ENCODE measurements around the gene AKAP6.

The AKAP6 gene

GRCh38 chr14:32377046-32377646, 48.0 kb downstream of the AKAP6 start:
- TF ChIP-seq CTCF (IDR thresholded peaks at IDR 0.05; ENCODE audit: low read depth, low read length, missing control alignments) = no peak
- DNase-seq (ENCODE audit: low read depth) = no peak
- in situ Hi-C loops (cut with HindIII; ENCODE audit: low sequenced_read_pairs) = no loop called here
- no peak overlapping the region for H3K4me3 ChIP-seq (ENCODE audit: low read depth, low read length)

GRCh38 chr14:32378284-32378683, 49.2 kb downstream of the AKAP6 start:
- no peak for DNase-seq (ENCODE audit: low read depth)
- no peak for TF ChIP-seq CTCF (IDR thresholded peaks at IDR 0.05; ENCODE audit: low read depth, low read length, missing control alignments)
- in situ Hi-C loops (cut with HindIII; ENCODE audit: low sequenced_read_pairs) = no loop called here
- no peak overlapping the region for H3K4me3 ChIP-seq (ENCODE audit: low read depth, low read length)

GRCh38 chr14:32379447-32379846, 50.3 kb downstream of the AKAP6 start:
- DNase-seq (ENCODE audit: low read depth) = no peak
- H3K4me3 ChIP-seq (ENCODE audit: low read depth, low read length) = no peak overlapping the region
- TF ChIP-seq CTCF (IDR thresholded peaks at IDR 0.05; ENCODE audit: low read depth, low read length, missing control alignments) = no peak
- in situ Hi-C loops (cut with HindIII; ENCODE audit: low sequenced_read_pairs) = no loop called here

- no peak overlapping the region for H3K4me3 ChIP-seq (ENCODE audit: low read depth, low read length)
- no peak for TF ChIP-seq CTCF (IDR thresholded peaks at IDR 0.05; ENCODE audit: low read depth, low read length, missing control alignments)
- DNase-seq (ENCODE audit: low read depth) = no peak
- in situ Hi-C loops (cut with HindIII; ENCODE audit: low sequenced_read_pairs) = no loop called here
Observed at GRCh38 chr14:32381869-32382268, 52.8 kb downstream of the AKAP6 start.

- H3K4me3 ChIP-seq (ENCODE audit: low read depth, low read length) = no peak overlapping the region
- peak; percentile 20 for DNase-seq (ENCODE audit: low read depth)
- in situ Hi-C loops (cut with HindIII; ENCODE audit: low sequenced_read_pairs) = no loop called here
- peak; percentile 74 for TF ChIP-seq CTCF (IDR thresholded peaks at IDR 0.05; ENCODE audit: low read depth, low read length, missing control alignments)
Observed at GRCh38 chr14:32382704-32383103, 53.6 kb downstream of the AKAP6 start.

GRCh38 chr14:32383364-32384009, 54.4 kb downstream of the AKAP6 start:
- TF ChIP-seq CTCF (IDR thresholded peaks at IDR 0.05; ENCODE audit: low read depth, low read length, missing control alignments) = no peak
- H3K4me3 ChIP-seq (ENCODE audit: low read depth, low read length) = no peak overlapping the region
- in situ Hi-C loops (cut with HindIII; ENCODE audit: low sequenced_read_pairs) = no loop called here
- DNase-seq (ENCODE audit: low read depth) = no peak
